AG04450 (cell line): Measurements from ENCODE around the gene LMAN1L. TPM values are rescaled to one million over a fixed set of nuclear protein-coding genes. Genes with fewer than 3 reads are reported as not detected.

Experiments
- CTCF ChIA-PET: fragments of 300-600, 350-600 bp; formaldehyde crosslinking; extraction: SDS; loops from one replicate; lab custom pipeline; 2022; ENCODE audit warnings: antibody characterized with exemption, inconsistent platforms; lab: Charles Lee
- POLR2A ChIA-PET: fragments of 350-600 bp; formaldehyde crosslinking; extraction: SDS; loops from one replicate; lab custom pipeline; 2021; ENCODE audit warnings: antibody characterized with exemption, inconsistent platforms; lab: Yijun Ruan, JAX
- DNase-seq: peaks from one replicate; pipeline ENCODE4 v3.0.0-alpha.2; 2011; ENCODE audit warnings: low read depth, low spot score
- H3K27ac ChIP-seq: one replicate; pipeline ENCODE4 v1.5.1; 2012; ENCODE audit warnings: low read depth, low read length, control low read depth
- H3K27me3 ChIP-seq: one replicate; pipeline ENCODE4 v1.6.0; 2012; ENCODE audit warnings: low read length; ENCODE audit not compliant: control insufficient read depth, insufficient read depth
- H3K4me3 ChIP-seq: 2 replicates; pipeline ENCODE4 v1.5.1; 2011; ENCODE audit warnings: mild to moderate bottlenecking, low read depth, low read length, control low read depth
- H3K9me3 ChIP-seq: 2 replicates; pipeline ENCODE4 v1.5.1; 2012; ENCODE audit warnings: low read length; ENCODE audit not compliant: control insufficient read depth, insufficient read depth
- CTCF ChIP-seq: IDR thresholded peaks from 2 replicates; pipeline ENCODE4 v1.5.1; 2011; ENCODE audit warnings: low read depth, low read length, control low read depth, inconsistent platforms
- polyA plus RNA-seq: library from polyadenylated mRNA; depleted of rRNA; stranded (reverse); fragments of >200 nt; gene quantifications from 2 replicates; pipeline ENCODE4 v1.2.3, GENCODE V29; 2011

The LMAN1L gene
- polyA plus RNA-seq, 1 experiment: not detected

DNA sequence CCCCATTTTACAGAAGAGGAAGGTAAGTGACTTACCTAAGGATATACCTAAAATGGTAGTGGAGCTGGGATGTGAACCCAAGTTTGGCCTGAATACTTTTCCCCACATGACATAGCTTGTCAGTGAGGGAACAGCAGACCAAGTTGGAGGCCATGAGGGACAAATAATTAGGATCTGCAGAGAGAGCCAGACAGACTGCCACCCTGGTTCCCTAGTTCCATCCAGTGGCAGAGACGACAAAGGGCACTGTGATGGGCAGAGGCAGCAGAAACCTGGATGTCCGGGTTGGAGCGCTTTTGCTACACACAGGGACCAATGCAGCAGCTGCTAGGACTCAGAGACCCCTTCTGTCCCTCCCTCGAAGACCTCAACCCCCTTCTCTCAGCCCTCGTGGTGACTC lies 15.0 kb downstream of the LMAN1L start:
- Histone ChIP-seq H3K27me3 (peaks cover 43% of the 10 kb centered on the region), H3K9me3 (no peaks in the 10 kb centered on the region; the same call in 1 of the 2 replicates), H3K27ac (no peak overlapping the region), H3K4me3 (no peak overlapping the region)
- no peak for DNase-seq
- CTCF ChIA-PET: interaction anchor here (0.6 to 0.7 kb wide), 2 partner anchors 57 to 74 kb away, joined by 3 read pairs; no protein-coding TSS in a partner anchor
- TF ChIP-seq CTCF: no peak
- POLR2A ChIA-PET: no interaction called here

DNA sequence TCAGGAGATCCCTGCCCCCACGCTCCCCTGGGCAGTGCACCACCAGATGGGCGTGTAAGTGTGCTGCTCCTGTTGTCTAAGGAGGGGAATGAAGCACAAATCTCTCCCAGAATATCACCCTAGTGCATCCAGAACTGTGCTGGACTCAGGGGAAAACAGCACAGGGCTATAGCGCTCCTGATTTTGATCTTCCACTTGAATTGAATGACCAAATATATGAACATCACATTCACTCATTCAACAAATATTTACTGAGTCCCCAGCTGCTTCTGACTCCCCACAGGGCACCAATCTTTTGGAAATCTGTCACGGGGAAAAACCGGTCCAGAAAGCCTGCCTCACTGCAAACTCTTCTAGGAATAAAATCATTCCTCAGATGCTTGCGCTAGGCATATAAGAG lies 16.2 kb downstream of the LMAN1L start:
- Histone ChIP-seq H3K27me3 (peaks cover 41% of the 10 kb centered on the region), H3K4me3 (no peak overlapping the region), H3K9me3 (no peaks in the 10 kb centered on the region; the same call in 1 of the 2 replicates), H3K27ac (no peak overlapping the region)
- CTCF ChIA-PET: no interaction called here
- no peak for DNase-seq
- POLR2A ChIA-PET: no interaction called here
- no peak for TF ChIP-seq CTCF

GRCh38 chr15:74829486-74829885 lies 16.9 kb downstream of the LMAN1L start:
- no peak for TF ChIP-seq CTCF
- no peaks in the 10 kb centered on the region; the same call in 1 of the 2 replicates for H3K9me3 ChIP-seq
- POLR2A ChIA-PET: no interaction called here
- H3K4me3 ChIP-seq: no peak overlapping the region
- no peak overlapping the region for H3K27ac ChIP-seq
- peaks cover 38% of the 10 kb centered on the region for H3K27me3 ChIP-seq
- CTCF ChIA-PET: no interaction called here
- DNase-seq: no peak

DNA sequence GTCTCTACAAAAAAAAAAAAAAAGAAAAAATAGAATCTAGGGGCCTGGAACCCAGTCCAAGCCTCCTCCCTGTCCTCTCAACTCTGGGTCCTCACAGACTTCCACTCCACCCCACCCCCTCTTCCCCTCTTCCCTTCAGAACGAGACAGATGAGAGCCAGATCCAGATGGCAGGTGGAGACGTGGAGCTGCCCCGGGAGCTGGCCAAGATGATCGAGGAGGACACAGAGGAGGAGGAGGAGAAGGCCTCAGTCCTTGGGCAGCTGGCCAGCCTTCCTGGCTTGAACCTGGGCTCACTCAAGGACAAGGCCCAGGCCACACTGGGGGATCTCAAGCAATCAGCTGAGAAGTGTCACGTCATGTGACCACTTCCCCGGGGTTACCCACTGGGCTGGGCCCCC lies 17.4 kb downstream of the LMAN1L start:
- no peak for DNase-seq
- peaks cover 35% of the 10 kb centered on the region for H3K27me3 ChIP-seq
- no peak overlapping the region for H3K27ac ChIP-seq
- POLR2A ChIA-PET: interaction anchor here (0.9 kb wide), 1 partner anchor 61 kb away, joined by 3 read pairs; no protein-coding TSS in a partner anchor
- TF ChIP-seq CTCF: no peak
- CTCF ChIA-PET: no interaction called here
- no peaks in the 10 kb centered on the region; the same call in 1 of the 2 replicates for H3K9me3 ChIP-seq
- no peak overlapping the region for H3K4me3 ChIP-seq

GRCh38 chr15:74830868-74831267 lies 18.2 kb downstream of the LMAN1L start:
- Histone ChIP-seq H3K27ac (no peak overlapping the region), H3K27me3 (peaks cover 26% of the 10 kb centered on the region), H3K4me3 (no peak overlapping the region), H3K9me3 (no peaks in the 10 kb centered on the region; the same call in 1 of the 2 replicates)
- no peak for TF ChIP-seq CTCF
- no peak for DNase-seq
- CTCF ChIA-PET: interaction anchor here (0.8 kb wide), 1 partner anchor 12 kb away, joined by 3 read pairs; the partner anchor contains the start of gene ULK3
- POLR2A ChIA-PET: interaction anchor here (0.9 kb wide), 1 partner anchor 62 kb away, joined by 3 read pairs; no protein-coding TSS in a partner anchor
